ENCODE data around the gene STARD8. TPM values are rescaled to one million over a fixed set of nuclear protein-coding genes. Genes with fewer than 3 reads are reported as not detected.

The STARD8 gene
- polyA plus RNA-seq, 1 donor from 2014 or later: 0.09 TPM

GRCh38 chrX:68651110-68651509 lies 3.6 kb downstream of the STARD8 start:
- no peak overlapping the region for H3K9ac ChIP-seq (ENCODE audit: low read length)
- H3F3A ChIP-seq (ENCODE audit: insufficient read depth, low read length, poor library complexity, severe bottlenecking): no peaks in the 10 kb centered on the region
- H3K9me2 ChIP-seq (ENCODE audit: insufficient read depth, low read length): no peaks in the 10 kb centered on the region
- no peak overlapping the region for H2AFZ ChIP-seq (ENCODE audit: low read depth, low read length)
- no peak for TF ChIP-seq MXI1 (conservative IDR thresholded peaks at IDR 0.05; ENCODE audit: poor library complexity, severe bottlenecking)
- no peak for TF ChIP-seq POLR2AphosphoS5 (IDR thresholded peaks at IDR 0.05)
- TF ChIP-seq SMC3 (conservative IDR thresholded peaks at IDR 0.05; ENCODE audit: poor library complexity): no peak
- TF ChIP-seq EP300 (conservative IDR thresholded peaks at IDR 0.05; ENCODE audit: poor library complexity, severe bottlenecking): no peak
- no peak for TF ChIP-seq TAF1 (IDR thresholded peaks at IDR 0.05; ENCODE audit: low read depth)
- TF ChIP-seq REST (IDR thresholded peaks at IDR 0.05; ENCODE audit: borderline replicate concordance): no peak
- no peak for TF ChIP-seq CTCF (IDR thresholded peaks at IDR 0.05; ENCODE audit: poor library complexity, severe bottlenecking)
- TF ChIP-seq RAD21 (conservative IDR thresholded peaks at IDR 0.05): no peak
- no peaks in the 10 kb centered on the region for H4K20me1 ChIP-seq (ENCODE audit: insufficient read depth)
- H3K9me3 ChIP-seq (ENCODE audit: low read length): no peaks in the 10 kb centered on the region
- no peaks in the 10 kb centered on the region for H3K79me2 ChIP-seq (replicated peaks; ENCODE audit: insufficient read depth, low read length)
- H3K4me2 ChIP-seq (ENCODE audit: low read length): no peak overlapping the region
- no peak overlapping the region for H3K27ac ChIP-seq (ENCODE audit: low read length)
- H3K36me3 ChIP-seq (ENCODE audit: insufficient read depth, low read length): no peaks in the 10 kb centered on the region
- peaks cover 4% of the 10 kb centered on the region for H3K27me3 ChIP-seq (ENCODE audit: insufficient read depth, low read depth, low read length)
- no peak overlapping the region for H3K4me3 ChIP-seq (ENCODE audit: low read length)

DNA sequence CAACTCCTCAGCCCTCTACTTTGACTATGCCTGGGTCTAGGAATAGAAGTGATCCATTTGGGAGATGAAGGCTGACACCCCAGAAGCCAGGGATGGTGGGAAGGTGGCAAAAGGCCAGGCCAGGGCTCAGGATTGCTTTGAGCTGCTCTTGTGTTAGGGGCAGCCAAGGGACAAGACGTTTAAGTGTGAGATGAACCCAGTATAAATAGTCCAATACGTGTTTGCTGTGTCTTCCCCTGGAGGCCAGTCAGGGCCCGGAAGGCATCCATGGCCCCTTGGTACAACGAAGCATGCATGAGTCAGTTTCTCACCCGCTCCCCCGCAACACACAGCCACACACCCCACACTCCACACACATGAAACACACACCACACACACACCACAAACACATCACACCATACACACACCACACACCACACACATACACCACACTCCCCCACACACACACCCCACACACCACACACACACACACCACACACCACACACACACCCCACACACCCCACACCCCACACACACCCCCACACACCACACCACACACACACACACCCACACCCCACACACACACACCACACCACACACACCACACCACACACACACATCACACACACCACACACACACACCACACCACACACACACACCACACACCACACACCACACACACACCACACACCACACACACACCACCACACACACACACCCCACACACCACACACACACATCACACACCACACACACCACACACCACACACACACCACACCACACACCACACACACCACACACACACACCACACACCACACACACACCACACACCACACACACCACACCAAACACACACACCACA lies 5.1 kb downstream of the STARD8 start:
- Histone ChIP-seq H3K9me2 (ENCODE audit: insufficient read depth, low read length) (no peaks in the 10 kb centered on the region), H4K20me1 (ENCODE audit: insufficient read depth) (no peaks in the 10 kb centered on the region), H3K4me2 (ENCODE audit: low read length) (no peak overlapping the region), H3K9ac (ENCODE audit: low read length) (no peak overlapping the region), H3K9me3 (ENCODE audit: low read length) (no peaks in the 10 kb centered on the region), H3K36me3 (ENCODE audit: insufficient read depth, low read length) (no peaks in the 10 kb centered on the region), H3K27me3 (ENCODE audit: insufficient read depth, low read depth, low read length) (peaks cover 3% of the 10 kb centered on the region), H3K79me2 (replicated peaks; ENCODE audit: insufficient read depth, low read length) (no peaks in the 10 kb centered on the region), H2AFZ (ENCODE audit: low read depth, low read length) (no peak overlapping the region), H3K27ac (ENCODE audit: low read length) (no peak overlapping the region), H3K4me3 (ENCODE audit: low read length) (no peak overlapping the region), H3F3A (ENCODE audit: insufficient read depth, low read length, poor library complexity, severe bottlenecking) (no peaks in the 10 kb centered on the region)
- TF ChIP-seq MXI1 (conservative IDR thresholded peaks at IDR 0.05; ENCODE audit: poor library complexity, severe bottlenecking): no peak
- no peak for TF ChIP-seq EP300 (conservative IDR thresholded peaks at IDR 0.05; ENCODE audit: poor library complexity, severe bottlenecking)
- TF ChIP-seq TAF1 (IDR thresholded peaks at IDR 0.05; ENCODE audit: low read depth): no peak
- no peak for TF ChIP-seq CTCF (IDR thresholded peaks at IDR 0.05; ENCODE audit: poor library complexity, severe bottlenecking)
- TF ChIP-seq SMC3 (conservative IDR thresholded peaks at IDR 0.05; ENCODE audit: poor library complexity): no peak
- TF ChIP-seq RAD21 (conservative IDR thresholded peaks at IDR 0.05): no peak
- no peak for TF ChIP-seq REST (IDR thresholded peaks at IDR 0.05; ENCODE audit: borderline replicate concordance)
- TF ChIP-seq EZH2 (IDR thresholded peaks at IDR 0.05; ENCODE audit: borderline replicate concordance, insufficient read depth, low read length, poor library complexity, severe bottlenecking): no peak
- no peak for TF ChIP-seq POLR2AphosphoS5 (IDR thresholded peaks at IDR 0.05)
